ENCODE results near the gene AGBL4. TPM values are rescaled to one million over a fixed set of nuclear protein-coding genes. Genes with fewer than 3 reads are reported as not detected.

AGBL4 gene
- total RNA-seq, 6 experiments from 2014 or later = not detected

DNA sequence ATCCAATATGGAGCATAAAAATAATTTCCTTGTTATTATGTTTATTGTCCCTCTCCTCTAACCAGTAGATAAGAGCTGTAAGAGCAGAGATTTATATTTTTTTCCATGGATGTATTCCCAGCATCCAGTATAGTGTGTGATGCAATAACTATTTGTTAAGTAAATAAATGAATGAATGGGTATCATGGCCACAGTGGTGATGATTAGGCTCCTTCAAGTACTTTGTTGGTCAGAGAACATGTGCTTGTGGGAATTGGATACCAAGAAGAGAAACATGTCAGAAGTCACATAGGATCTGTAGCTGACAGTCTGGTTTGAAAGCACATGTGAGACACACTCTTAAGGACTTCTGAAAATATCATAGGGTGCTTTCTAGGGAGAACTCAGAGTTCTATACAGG lies 588.5 kb downstream of the AGBL4 start:
- Mint-ChIP-seq H3K27me3 (ENCODE audit: insufficient read depth) (no peaks in the 10 kb centered on the region; the same call in 1 of the 2 replicates), H3K9me3 (peaks cover 32% of the 10 kb centered on the region), H3K27ac (no peak overlapping the region), H3K4me3 (no peak overlapping the region), H3K4me1 (ENCODE audit: low read depth) (no peaks in the 10 kb centered on the region), H3K36me3 (ENCODE audit: low read depth) (no peaks in the 10 kb centered on the region)
- TF ChIP-seq, protein P1, sequence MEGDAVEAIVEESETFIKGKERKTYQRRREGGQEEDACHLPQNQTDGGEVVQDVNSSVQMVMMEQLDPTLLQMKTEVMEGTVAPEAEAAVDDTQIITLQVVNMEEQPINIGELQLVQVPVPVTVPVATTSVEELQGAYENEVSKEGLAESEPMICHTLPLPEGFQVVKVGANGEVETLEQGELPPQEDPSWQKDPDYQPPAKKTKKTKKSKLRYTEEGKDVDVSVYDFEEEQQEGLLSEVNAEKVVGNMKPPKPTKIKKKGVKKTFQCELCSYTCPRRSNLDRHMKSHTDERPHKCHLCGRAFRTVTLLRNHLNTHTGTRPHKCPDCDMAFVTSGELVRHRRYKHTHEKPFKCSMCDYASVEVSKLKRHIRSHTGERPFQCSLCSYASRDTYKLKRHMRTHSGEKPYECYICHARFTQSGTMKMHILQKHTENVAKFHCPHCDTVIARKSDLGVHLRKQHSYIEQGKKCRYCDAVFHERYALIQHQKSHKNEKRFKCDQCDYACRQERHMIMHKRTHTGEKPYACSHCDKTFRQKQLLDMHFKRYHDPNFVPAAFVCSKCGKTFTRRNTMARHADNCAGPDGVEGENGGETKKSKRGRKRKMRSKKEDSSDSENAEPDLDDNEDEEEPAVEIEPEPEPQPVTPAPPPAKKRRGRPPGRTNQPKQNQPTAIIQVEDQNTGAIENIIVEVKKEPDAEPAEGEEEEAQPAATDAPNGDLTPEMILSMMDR (IDR thresholded peaks at IDR 0.05) = no peak
- no peak for DNase-seq

DNA sequence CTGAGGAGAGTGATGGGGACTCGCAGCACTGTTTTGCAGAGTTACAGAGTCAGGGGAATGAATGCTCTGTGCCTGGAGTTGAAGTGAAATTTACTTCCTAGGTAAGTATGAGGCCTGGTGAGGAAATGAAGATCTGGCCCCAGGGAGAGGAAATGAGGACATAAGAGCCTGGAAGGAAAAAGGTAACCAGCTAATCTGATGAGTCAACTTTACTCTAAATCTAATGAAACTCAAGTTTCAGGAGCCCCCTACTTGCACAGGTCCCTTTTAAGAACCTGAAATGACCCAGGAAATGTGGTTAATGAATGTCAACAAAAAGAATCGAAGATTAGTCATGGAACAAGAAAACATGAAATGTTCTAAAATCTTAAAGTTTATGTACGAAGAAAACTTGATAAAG lies 599.0 kb downstream of the AGBL4 start:
- Mint-ChIP-seq H3K36me3 (ENCODE audit: low read depth) (no peaks in the 10 kb centered on the region), H3K9me3 (peaks cover 62% of the 10 kb centered on the region), H3K4me1 (ENCODE audit: low read depth) (no peaks in the 10 kb centered on the region), H3K4me3 (no peak overlapping the region), H3K27me3 (ENCODE audit: insufficient read depth) (no peaks in the 10 kb centered on the region), H3K27ac (no peak overlapping the region)
- no peak for DNase-seq
- TF ChIP-seq, protein P1 (IDR thresholded peaks at IDR 0.05) = no peak

DNA sequence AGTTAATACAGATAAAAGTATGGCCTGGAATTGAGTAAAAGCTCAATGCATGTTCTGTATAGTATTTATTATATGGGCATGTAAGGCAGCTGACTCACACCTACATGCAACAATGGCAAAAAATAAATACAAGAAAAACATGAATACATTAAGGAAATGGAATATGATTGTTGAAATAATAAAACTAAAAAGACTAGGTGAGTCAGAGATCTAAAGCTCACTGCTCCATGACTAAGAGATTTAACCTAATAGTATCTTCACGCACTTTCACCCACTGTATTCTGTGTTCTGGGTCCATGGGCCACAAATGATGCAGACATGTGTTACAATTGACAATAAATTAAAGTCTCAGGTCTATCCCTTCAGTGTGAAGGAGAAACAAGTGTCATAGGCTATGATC lies 607.0 kb downstream of the AGBL4 start:
- Mint-ChIP-seq H3K4me1 (ENCODE audit: low read depth) (no peaks in the 10 kb centered on the region), H3K36me3 (ENCODE audit: low read depth) (no peaks in the 10 kb centered on the region; the same call in 1 of the 2 replicates), H3K27me3 (ENCODE audit: insufficient read depth) (no peaks in the 10 kb centered on the region), H3K9me3 (peaks cover 35% of the 10 kb centered on the region), H3K4me3 (no peak overlapping the region), H3K27ac (no peak overlapping the region)
- TF ChIP-seq, protein P1 (IDR thresholded peaks at IDR 0.05) = no peak
- DNase-seq = no peak

DNA sequence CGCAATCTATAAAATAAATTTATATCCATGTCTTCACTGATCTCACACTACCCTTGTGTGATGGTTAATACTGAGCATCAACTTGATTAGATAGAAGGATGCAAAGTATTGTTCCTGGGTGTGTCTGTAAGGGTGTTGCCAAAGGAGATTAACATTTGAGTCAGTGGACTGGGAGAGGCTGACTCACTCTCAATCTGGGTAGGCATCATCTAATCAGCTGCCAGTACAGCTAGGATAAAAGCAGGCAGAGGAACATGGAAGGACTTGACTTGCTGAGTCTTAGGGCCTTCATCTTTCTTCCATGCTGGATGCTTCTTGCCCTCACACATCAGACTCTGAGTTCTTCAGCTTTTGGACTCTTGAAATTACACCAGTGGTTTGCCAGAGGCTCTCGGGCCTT lies 615.4 kb downstream of the AGBL4 start:
- no peaks in the 10 kb centered on the region for H3K27me3 Mint-ChIP-seq (ENCODE audit: insufficient read depth)
- no peaks in the 10 kb centered on the region for H3K4me1 Mint-ChIP-seq (ENCODE audit: low read depth)
- H3K27ac Mint-ChIP-seq = no peak overlapping the region
- H3K36me3 Mint-ChIP-seq (ENCODE audit: low read depth) = no peaks in the 10 kb centered on the region
- TF ChIP-seq, protein P1 (IDR thresholded peaks at IDR 0.05) = no peak
- no peak overlapping the region for H3K4me3 Mint-ChIP-seq
- DNase-seq = no peak
- H3K9me3 Mint-ChIP-seq = peaks cover 50% of the 10 kb centered on the region

DNA sequence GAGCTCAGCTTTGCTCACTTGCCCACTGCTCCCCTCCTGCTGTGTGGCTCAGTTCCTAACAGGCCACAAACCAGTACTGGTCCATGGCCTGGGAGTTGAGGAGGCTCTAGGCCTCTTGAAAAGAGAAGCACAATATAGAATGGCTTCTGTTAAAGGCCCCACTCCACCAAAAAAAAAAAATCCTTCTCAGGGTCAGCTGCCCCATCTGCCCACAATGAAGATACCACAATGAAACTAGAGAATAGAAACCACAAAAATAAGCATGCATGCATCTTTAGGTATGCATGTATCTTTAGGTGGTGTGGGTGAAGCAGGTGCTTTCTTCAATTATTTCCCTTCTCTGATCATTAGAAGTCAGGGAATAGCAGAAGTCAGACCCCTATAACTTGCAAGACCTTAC lies 626.7 kb downstream of the AGBL4 start:
- Mint-ChIP-seq H3K36me3 (ENCODE audit: low read depth) (no peaks in the 10 kb centered on the region), H3K27me3 (ENCODE audit: insufficient read depth) (no peaks in the 10 kb centered on the region; the same call in none of the 2 replicates), H3K4me1 (ENCODE audit: low read depth) (no peaks in the 10 kb centered on the region), H3K9me3 (peaks cover 54% of the 10 kb centered on the region), H3K27ac (no peak overlapping the region), H3K4me3 (no peak overlapping the region)
- TF ChIP-seq, protein P1 (IDR thresholded peaks at IDR 0.05) = no peak
- DNase-seq = no peak

DNA sequence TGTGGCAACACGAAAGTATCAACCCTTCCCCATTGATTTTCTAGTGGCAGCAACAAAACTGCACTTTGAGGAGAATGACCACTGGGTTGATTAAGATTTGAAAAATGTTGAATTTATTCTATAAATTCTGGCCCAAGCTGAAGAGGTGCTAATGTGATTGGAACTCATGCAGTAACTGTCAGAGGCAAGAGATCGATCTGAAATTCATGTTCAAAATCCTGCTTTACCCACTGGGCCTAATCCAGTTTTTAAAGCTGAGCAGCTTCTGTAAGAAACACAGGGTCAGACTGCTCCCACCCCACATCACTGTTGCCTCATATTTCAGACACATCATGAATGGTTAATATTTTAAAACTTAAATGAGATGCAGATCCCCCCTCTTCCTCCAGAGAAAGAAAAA lies 629.6 kb downstream of the AGBL4 start:
- H3K4me3 Mint-ChIP-seq = no peak overlapping the region
- peaks cover 9% of the 10 kb centered on the region; the same call in 1 of the 2 replicates for H3K36me3 Mint-ChIP-seq (ENCODE audit: low read depth)
- no peak for DNase-seq
- TF ChIP-seq, protein P1 (IDR thresholded peaks at IDR 0.05) = no peak
- H3K27me3 Mint-ChIP-seq (ENCODE audit: insufficient read depth) = no peaks in the 10 kb centered on the region; the same call in none of the 2 replicates
- H3K4me1 Mint-ChIP-seq (ENCODE audit: low read depth) = no peaks in the 10 kb centered on the region
- H3K27ac Mint-ChIP-seq = no peak overlapping the region
- H3K9me3 Mint-ChIP-seq = peaks cover 41% of the 10 kb centered on the region
